ENCODE results near the gene AHRR. TPM values are rescaled to one million over a fixed set of nuclear protein-coding genes. Genes with fewer than 3 reads are reported as not detected.

AHRR gene
- total RNA-seq, 1 donor from 2014 or later: 8.4 TPM

GRCh38 chr5:345404-346195, 24.1 kb downstream of the AHRR start:
- ATAC-seq (no peak), DNase-seq (no peak)
- no peak overlapping the region for H3K27ac ChIP-seq
- H3K9me3 ChIP-seq: no peaks in the 10 kb centered on the region
- H3K36me3 ChIP-seq: peaks cover 7% of the 10 kb centered on the region
- H3K4me3 ChIP-seq: no peak overlapping the region
- H3K27me3 ChIP-seq (ENCODE audit: low read depth): no peaks in the 10 kb centered on the region
- intact Hi-C loops (cut with DNase I): no loop called here
- H3K4me1 ChIP-seq: peaks cover 7% of the 10 kb centered on the region
- no peak for TF ChIP-seq CTCF (IDR thresholded peaks at IDR 0.05)

- peaks cover 7% of the 10 kb centered on the region for H3K36me3 ChIP-seq
- no peak overlapping the region for H3K27ac ChIP-seq
- DNase-seq (no peak), ATAC-seq (no peak)
- intact Hi-C loops (cut with DNase I): no loop called here
- no peak overlapping the region for H3K4me3 ChIP-seq
- H3K27me3 ChIP-seq (ENCODE audit: low read depth): no peaks in the 10 kb centered on the region
- no peaks in the 10 kb centered on the region for H3K9me3 ChIP-seq
- no peak for TF ChIP-seq CTCF (IDR thresholded peaks at IDR 0.05)
- peaks cover 7% of the 10 kb centered on the region for H3K4me1 ChIP-seq
Measured at GRCh38 chr5:346229-346935, 24.9 kb downstream of the AHRR start.

GRCh38 chr5:347712-348284, 26.3 kb downstream of the AHRR start:
- Histone ChIP-seq H3K4me1 (peaks cover 7% of the 10 kb centered on the region), H3K36me3 (peaks cover 7% of the 10 kb centered on the region), H3K27ac (no peak overlapping the region), H3K27me3 (ENCODE audit: low read depth) (no peaks in the 10 kb centered on the region), H3K4me3 (no peak overlapping the region), H3K9me3 (no peaks in the 10 kb centered on the region)
- DNase-seq (no peak), ATAC-seq (no peak)
- intact Hi-C loops (cut with DNase I): no loop called here
- no peak for TF ChIP-seq CTCF (IDR thresholded peaks at IDR 0.05)

- H3K4me1 ChIP-seq: peaks cover 1% of the 10 kb centered on the region
- ATAC-seq (no peak), DNase-seq (no peak)
- no peak for TF ChIP-seq CTCF (IDR thresholded peaks at IDR 0.05)
- peaks cover 7% of the 10 kb centered on the region for H3K36me3 ChIP-seq
- no peak overlapping the region for H3K4me3 ChIP-seq
- intact Hi-C loops (cut with DNase I): no loop called here
- no peaks in the 10 kb centered on the region for H3K27me3 ChIP-seq (ENCODE audit: low read depth)
- H3K27ac ChIP-seq: no peak overlapping the region
- H3K9me3 ChIP-seq: no peaks in the 10 kb centered on the region
Measured at GRCh38 chr5:348726-349125, 27.2 kb downstream of the AHRR start.

- no peak for TF ChIP-seq CTCF (IDR thresholded peaks at IDR 0.05)
- intact Hi-C loops (cut with DNase I): no loop called here
- H3K27me3 ChIP-seq (ENCODE audit: low read depth): no peaks in the 10 kb centered on the region
- no peak for DNase-seq
- no peak overlapping the region for H3K4me3 ChIP-seq
- H3K36me3 ChIP-seq: peaks cover 7% of the 10 kb centered on the region
- ATAC-seq: no peak
- H3K4me1 ChIP-seq: no peaks in the 10 kb centered on the region
- no peaks in the 10 kb centered on the region for H3K9me3 ChIP-seq
- H3K27ac ChIP-seq: no peak overlapping the region
Measured at GRCh38 chr5:350355-350754, 28.8 kb downstream of the AHRR start.

Data from lower lobe of right lung (tissue), 2 donors.